HepG2 (cell line): Measurements from ENCODE around the gene RNU1-1.
"Not testable (repeated sequence)": the region's sequence is repeated elsewhere in the genome, so short reads cannot be mapped to it uniquely, and the experiment has no call there.

Source experiments
- CHD2 ChIP-seq: IDR thresholded peaks from 2 replicates; pipeline ENCODE4 v1.6.1; 2011; ENCODE audit warnings: low read depth, low read length, improper control_type of control experiment
- CTCF ChIP-seq: sonication (generic); formaldehyde crosslinking; IDR thresholded peaks from 2 replicates; pipeline ENCODE4 v1.5.0; 2020; ENCODE audit warnings: mild to moderate bottlenecking, missing genetic modification reagents, moderate library complexity
- GLI4 ChIP-seq: sonication (generic); formaldehyde crosslinking; IDR thresholded peaks from 2 replicates; pipeline ENCODE4 v1.5.1; 2020; ENCODE audit warnings: missing genetic modification reagents, mild to moderate bottlenecking, moderate library complexity, borderline replicate concordance
- HOXA7 ChIP-seq: sonication (generic); formaldehyde crosslinking; IDR thresholded peaks from 2 replicates; pipeline ENCODE4 v1.8.1; 2022; ENCODE audit warnings: mild to moderate bottlenecking, missing genetic modification reagents, moderate library complexity
- MTF1 ChIP-seq: sonication (generic); formaldehyde crosslinking; IDR thresholded peaks from 2 replicates; pipeline ENCODE4 v1.5.0; 2020; ENCODE audit warnings: missing genetic modification reagents
- MYC ChIP-seq: sonication (generic); formaldehyde crosslinking; IDR thresholded peaks from 2 replicates; pipeline ENCODE4 v1.9.0; 2021; ENCODE audit warnings: missing genetic modification reagents, borderline replicate concordance
- PHF8 ChIP-seq: sonication (generic); formaldehyde crosslinking; IDR thresholded peaks from 2 replicates; pipeline ENCODE4 v1.5.0; 2020; ENCODE audit warnings: missing genetic modification reagents
- POLR2AphosphoS2 ChIP-seq: IDR thresholded peaks from 2 replicates; pipeline ENCODE4 v1.6.1; 2011; ENCODE audit warnings: low read depth, low read length, improper control_type of control experiment
- SKIL ChIP-seq: sonication (generic); formaldehyde crosslinking; IDR thresholded peaks from 2 replicates; pipeline ENCODE4 v1.8.0; 2022; ENCODE audit warnings: missing genetic modification reagents, mild to moderate bottlenecking, moderate library complexity, borderline replicate concordance
- SMC3 ChIP-seq: IDR thresholded peaks from 2 replicates; pipeline ENCODE4 v1.6.1; 2011; ENCODE audit warnings: low read length, improper control_type of control experiment
- ZNF230 ChIP-seq: sonication (generic); formaldehyde crosslinking; IDR thresholded peaks from 2 replicates; pipeline ENCODE4 v1.4.0; 2020; ENCODE audit warnings: mild to moderate bottlenecking, missing genetic modification reagents

GRCh38 chr1:16505870-16506269 is 8.2 kb downstream of the RNU1-1 start:
- not testable (repeated sequence) for TF ChIP-seq CTCF (CRISPR knock-in tag); SMC3; ZNF230; HOXA7 (CRISPR knock-in tag); MTF1; POLR2AphosphoS2; PHF8 (CRISPR knock-in tag); MYC (CRISPR knock-in tag); GLI4; CHD2; SKIL (CRISPR knock-in tag)
